Adrenal gland (tissue), 12 donors: ENCODE data around the gene TBC1D22A. TPM values are rescaled to one million over a fixed set of nuclear protein-coding genes. Genes with fewer than 3 reads are reported as not detected.
A peak's percentile ranks its signal among the peaks of the same experiment; 100 is the strongest.
"Not testable (repeated sequence)": the region's sequence is repeated elsewhere in the genome, so short reads cannot be mapped to it uniquely, and the experiment has no call there.

Source experiments
- DNase-seq, 7 donors: peaks; one replicate each; pipeline ENCODE4 v3.0.0-alpha.2; 2019 to 2020
- H3K27ac ChIP-seq, 5 donors: fragments of 200-600 bp; sonication (generic) in 4 of 5; 1 replicate in 3 of 5; 2 replicates in 2 of 5; pipeline versions ENCODE4 v1.5.1 to v1.8.0; 2016 to 2020; ENCODE audit warnings: mild to moderate bottlenecking in 1 of 5
- H3K27me3 ChIP-seq: fragments of 200-600 bp; 2 replicates; pipeline ENCODE4 v1.8.0; 2021
- H3K36me3 ChIP-seq, 2 donors: fragments of 200-600 bp; replicated peaks in 1 of 2; 1 replicate in 1 of 2; 2 replicates in 1 of 2; pipeline versions ENCODE4 v1.5.1 to v1.8.0; 2018 to 2022
- H3K4me1 ChIP-seq, 2 donors: fragments of 200-600 bp; replicated peaks in 1 of 2; 1 replicate in 1 of 2; 2 replicates in 1 of 2; pipeline versions ENCODE4 v1.5.1 to v1.8.0; 2018 to 2021
- H3K4me3 ChIP-seq, 4 donors: fragments of 200-600 bp; sonication (generic) in 3 of 4; one replicate each; pipeline ENCODE4 v1.5.1; 2016 to 2018
- H3K9me3 ChIP-seq, 3 donors: fragments of 200-600 bp; sonication (generic) in 1 of 3; replicated peaks in 1 of 3; 1 replicate in 2 of 3; 2 replicates in 1 of 3; pipeline versions ENCODE4 v1.5.1 to v1.8.0; 2016 to 2021
- POLR2A ChIP-seq, 2 donors: fragments of 450-650 bp; IDR thresholded peaks; one replicate each; pipeline ENCODE4 v1.6.1; 2017; ENCODE audit warnings: antibody characterized with exemption in 2 of 2, mild to moderate bottlenecking in 2 of 2, moderate library complexity in 1 of 2
- WGBS, 4 donors: extraction: QIAGEN DNeasy Blood & Tissue Kit in 2 of 4; methylation state at CpG; one replicate each; pipeline versions ENCODE4 v1.1.5 to v1.1.7; 2013 to 2017; 5-methylcytosine and 5-hydroxymethylcytosine counted together
- intact Hi-C, 2 donors: fragments of 100-400 bp; cut with DNase I; formaldehyde crosslinking; loops; one replicate each; pipeline versions ENCODE4 v1.14.1 to v1.15.0; 2022 to 2023
- polyA plus RNA-seq, 3 donors: library from polyadenylated mRNA; stranded (reverse); fragments of 200-250 nt in 2 of 3; fragments of 350-450 nt in 1 of 3; fragmentation: Illumina TruSeq in 1 of 3; extraction: RNeasy Lipid Tissue Mini Kit (QIAGEN cat#74804) in 1 of 3; gene quantifications; one replicate each; pipeline ENCODE4 v1.2.3, GENCODE V29; 2013 to 2014
- total RNA-seq, 9 donors: library from RNA; depleted of rRNA in 4 of 9; stranded (reverse); fragments of >200 nt in 4 of 9; fragments of 120-200 nt in 1 of 9; fragmentation: NEBNext Ultra II Directional in 1 of 9; extraction: Animal tissue kit (Norgen Biotek cat#: 25700) in 1 of 9; gene quantifications; one replicate each; pipeline versions ENCODE4 v1.1.0 to v1.2.4, GENCODE V29; 2013 to 2023
- TF ChIP-seq, protein P1 (sequence below), 6 experiments: fragments of 450-650 bp in 4 of 6; fragments of 200-600 bp in 2 of 6; sonication (generic) in 1 of 6; IDR thresholded peaks; 1 replicate in 5 of 6; 2 replicates in 1 of 6; pipeline versions ENCODE4 v1.5.1 to v1.8.0; 2016 to 2021; ENCODE audit warnings: antibody characterized with exemption in 6 of 6, mild to moderate bottlenecking in 2 of 6, moderate library complexity in 1 of 6
- donor health status: healthy with polysubstance abuse.
- donor health status: Bipolar disorder and iron deficiency.
- donor health status: DM: yes; HTN: yes; CAD: no.
- donor health status: DM: no; HTN: no; CAD: no.
- donor health status: DM: no; HTN: no; CAD: no.
- donor health status: DM: yes; HTN: yes; CAD: no.

TBC1D22A gene
- total and polyA plus RNA-seq, 12 donors: 11.5 to 44.2 (median 28.1) TPM

DNA sequence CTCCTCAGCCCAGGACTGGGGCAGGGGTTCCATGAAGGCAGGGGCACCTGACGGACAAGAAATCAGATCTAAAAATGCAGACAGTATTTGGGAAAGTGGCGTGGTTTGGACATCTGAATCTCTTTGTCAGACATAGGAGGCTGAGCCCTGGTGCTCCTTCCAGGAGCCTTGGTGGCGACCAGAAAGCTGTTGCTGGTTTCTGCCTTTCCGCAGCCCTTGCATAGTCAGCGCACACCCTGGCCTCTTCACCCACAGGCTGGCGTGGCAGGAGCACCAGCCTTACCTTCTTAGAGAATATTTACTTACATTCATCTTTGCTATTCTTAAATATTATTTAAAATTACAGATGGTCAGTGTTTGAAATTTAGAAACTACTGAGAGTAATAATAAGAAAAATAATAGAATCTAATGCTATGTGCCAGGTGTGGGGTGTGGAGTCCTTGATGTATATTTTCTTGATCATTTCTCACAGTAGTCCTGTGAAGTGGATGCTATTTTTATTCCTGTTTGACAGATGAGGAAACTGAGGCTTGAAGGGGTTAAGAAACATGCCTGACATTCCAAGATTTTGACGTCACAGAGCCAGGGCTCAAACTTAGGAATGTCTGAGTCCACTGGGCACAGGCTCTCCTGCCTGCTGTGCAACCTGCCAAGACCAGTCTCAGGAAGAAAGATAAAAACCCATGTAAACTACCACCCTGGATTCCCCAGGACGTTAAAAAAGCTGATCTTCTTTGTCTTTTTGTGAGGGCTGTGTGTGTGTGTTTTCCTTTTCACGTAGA is 51.6 kb downstream of the TBC1D22A start:
- WGBS, 4 donors: 76 to 92% (median 84%) methylated on average over 9 of the region's 9 CpGs
- DNase-seq: peak in 2 of 7 donors; percentile 19 to 52
- Histone ChIP-seq H3K27ac (no peak overlapping the region), H3K4me3 (no peak overlapping the region), H3K9me3 (no peaks in the 10 kb centered on the region), H3K36me3 (no peaks in the 10 kb centered on the region), H3K27me3 (no peaks in the 10 kb centered on the region), H3K4me1 (peaks cover 10 to 13% of the 10 kb centered on the region in 2 donors)
- TF ChIP-seq POLR2A (IDR thresholded peaks at IDR 0.05): no peak
- TF ChIP-seq, protein P1, sequence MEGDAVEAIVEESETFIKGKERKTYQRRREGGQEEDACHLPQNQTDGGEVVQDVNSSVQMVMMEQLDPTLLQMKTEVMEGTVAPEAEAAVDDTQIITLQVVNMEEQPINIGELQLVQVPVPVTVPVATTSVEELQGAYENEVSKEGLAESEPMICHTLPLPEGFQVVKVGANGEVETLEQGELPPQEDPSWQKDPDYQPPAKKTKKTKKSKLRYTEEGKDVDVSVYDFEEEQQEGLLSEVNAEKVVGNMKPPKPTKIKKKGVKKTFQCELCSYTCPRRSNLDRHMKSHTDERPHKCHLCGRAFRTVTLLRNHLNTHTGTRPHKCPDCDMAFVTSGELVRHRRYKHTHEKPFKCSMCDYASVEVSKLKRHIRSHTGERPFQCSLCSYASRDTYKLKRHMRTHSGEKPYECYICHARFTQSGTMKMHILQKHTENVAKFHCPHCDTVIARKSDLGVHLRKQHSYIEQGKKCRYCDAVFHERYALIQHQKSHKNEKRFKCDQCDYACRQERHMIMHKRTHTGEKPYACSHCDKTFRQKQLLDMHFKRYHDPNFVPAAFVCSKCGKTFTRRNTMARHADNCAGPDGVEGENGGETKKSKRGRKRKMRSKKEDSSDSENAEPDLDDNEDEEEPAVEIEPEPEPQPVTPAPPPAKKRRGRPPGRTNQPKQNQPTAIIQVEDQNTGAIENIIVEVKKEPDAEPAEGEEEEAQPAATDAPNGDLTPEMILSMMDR (IDR thresholded peaks at IDR 0.05): no peak
- intact Hi-C loops: no loop called here

DNA sequence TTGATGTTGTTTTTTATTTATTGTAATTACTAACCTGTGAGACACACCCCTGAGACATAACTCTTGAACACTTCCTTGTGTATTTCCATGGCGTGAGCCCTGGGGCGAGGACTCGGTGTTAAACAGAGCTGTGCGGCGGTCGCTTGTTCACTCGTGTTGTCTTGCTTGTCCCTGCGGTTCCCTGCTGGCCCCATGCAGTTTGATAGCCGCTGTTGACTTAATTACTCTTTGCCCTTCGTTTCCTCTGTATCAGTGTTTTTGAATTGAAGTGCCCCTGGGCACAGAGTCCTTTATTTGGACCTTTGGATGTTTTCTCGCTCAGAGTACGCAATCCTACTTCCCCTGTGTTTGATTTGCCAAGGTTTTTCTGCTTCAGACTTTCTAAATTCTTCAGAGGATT is 52.7 kb downstream of the TBC1D22A start:
- intact Hi-C loops: no loop called here
- Histone ChIP-seq H3K4me3 (no peak overlapping the region), H3K36me3 (no peaks in the 10 kb centered on the region), H3K9me3 (no peaks in the 10 kb centered on the region), H3K4me1 (peaks cover 10 to 13% of the 10 kb centered on the region in 2 donors), H3K27ac (no peak overlapping the region), H3K27me3 (no peaks in the 10 kb centered on the region)
- TF ChIP-seq, protein P1 (IDR thresholded peaks at IDR 0.05): no peak
- TF ChIP-seq POLR2A (IDR thresholded peaks at IDR 0.05): no peak
- peak in 1 of 7 donors; percentile 18 for DNase-seq
- 93 to 96% (median 95%) methylated on average over 11 to 12 of the region's 12 CpGs for WGBS, 4 donors

DNA sequence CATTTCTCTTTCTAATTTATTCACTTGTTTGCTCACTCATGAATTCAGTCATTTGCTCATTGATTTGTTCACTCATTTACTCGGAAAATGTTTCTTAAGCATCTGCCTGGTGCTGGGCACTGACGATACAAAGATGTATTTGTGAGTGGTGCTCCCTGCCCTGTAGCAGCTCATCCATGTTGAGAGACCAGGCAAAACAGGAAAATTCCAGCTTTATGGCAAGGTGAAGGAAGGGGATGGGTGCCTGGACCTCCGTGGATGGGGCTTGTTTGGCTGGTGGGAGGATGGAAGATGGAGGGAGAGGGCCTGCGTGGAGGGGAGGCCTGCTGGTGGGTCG is 53.1 kb downstream of the TBC1D22A start:
- WGBS, 4 donors: 93 to 96% (median 95%) methylated on average over 5 of the region's 5 CpGs
- no peak for TF ChIP-seq POLR2A (IDR thresholded peaks at IDR 0.05)
- TF ChIP-seq, protein P1 (IDR thresholded peaks at IDR 0.05): no peak

DNA sequence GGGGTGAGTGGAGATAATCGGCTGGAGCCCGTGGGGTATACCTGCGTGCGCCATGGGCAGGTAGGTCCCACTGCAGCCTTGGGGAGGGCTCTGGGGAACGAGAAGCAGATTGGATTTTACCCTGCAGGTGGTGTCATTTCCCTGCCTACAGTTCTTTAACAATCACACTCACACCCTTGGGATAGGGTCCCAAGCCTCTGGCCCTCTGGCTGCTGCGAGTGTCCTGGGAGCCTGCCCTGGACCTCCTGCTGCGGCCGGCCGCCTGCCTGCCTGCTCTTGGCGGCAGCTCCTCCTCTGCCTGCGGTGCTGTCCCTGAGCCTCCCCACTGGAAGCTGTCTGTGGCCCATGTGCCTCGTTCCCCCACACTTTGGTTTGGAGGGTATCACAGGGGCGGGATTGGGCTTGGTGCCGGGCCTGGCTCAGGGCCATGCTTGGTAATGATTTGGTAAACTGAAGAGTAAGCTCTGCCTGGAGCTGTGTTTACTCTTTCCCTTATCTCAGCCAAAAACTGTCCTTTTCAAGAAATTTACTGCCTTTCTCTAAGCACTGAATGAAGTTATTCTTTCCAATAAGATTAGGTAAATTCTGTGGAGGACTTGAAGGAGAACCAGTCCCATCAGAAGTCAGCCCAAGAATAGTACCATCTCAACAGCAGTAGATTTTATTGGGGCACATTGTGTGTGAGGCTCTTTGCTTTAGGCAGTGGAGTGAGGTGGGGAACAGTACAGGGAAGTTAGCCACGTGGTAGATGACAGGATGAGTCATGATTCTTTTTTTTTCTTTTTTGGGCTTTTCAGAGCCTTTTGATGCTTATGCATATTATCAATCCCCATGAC is 53.7 kb downstream of the TBC1D22A start:
- peak in 3 of 7 donors; percentile 18 to 52 (median 35) for DNase-seq
- 79 to 86% (median 83%) methylated on average over 8 to 15 of the region's 15 CpGs for WGBS, 4 donors
- Histone ChIP-seq H3K27me3 (no peaks in the 10 kb centered on the region), H3K4me1 (peaks cover 10 to 13% of the 10 kb centered on the region in 2 donors), H3K36me3 (no peaks in the 10 kb centered on the region), H3K4me3 (no peak overlapping the region), H3K9me3 (no peaks in the 10 kb centered on the region), H3K27ac (peak overlapping the region in 3 of 5 donors; percentile 27 to 61 (median 52))
- intact Hi-C loops: no loop called here
- no peak for TF ChIP-seq POLR2A (IDR thresholded peaks at IDR 0.05)
- TF ChIP-seq, protein P1 (IDR thresholded peaks at IDR 0.05): no peak

More for the DNA sequence above, 53.1 kb downstream of the TBC1D22A start:
- no peak for DNase-seq
- intact Hi-C loops: no loop called here
- Histone ChIP-seq H3K27me3 (no peaks in the 10 kb centered on the region), H3K27ac (no peak overlapping the region), H3K4me1 (peaks cover 10 to 13% of the 10 kb centered on the region in 2 donors), H3K9me3 (no peaks in the 10 kb centered on the region), H3K4me3 (no peak overlapping the region), H3K36me3 (no peaks in the 10 kb centered on the region)

DNA sequence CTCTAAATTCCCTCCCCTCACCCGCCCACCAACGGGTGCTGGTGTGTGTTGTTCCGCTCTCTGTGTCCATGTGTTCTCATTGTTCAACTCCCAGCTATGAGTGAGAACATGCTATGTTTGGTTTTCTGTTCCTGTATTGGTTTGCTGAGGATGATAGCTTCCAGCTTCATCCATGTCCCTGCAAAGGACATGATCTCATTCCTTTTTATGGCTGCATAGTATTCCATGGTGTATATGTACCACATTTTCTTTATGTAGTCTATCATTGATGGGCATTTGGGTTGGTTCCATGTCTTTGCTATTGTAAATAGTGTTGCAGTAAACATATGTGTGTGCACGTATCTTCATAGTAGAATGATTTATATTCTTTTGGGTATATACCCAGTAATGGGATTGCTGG is 54.9 kb downstream of the TBC1D22A start:
- peaks cover 10 to 13% of the 10 kb centered on the region in 2 donors for H3K4me1 ChIP-seq
- H3K27ac ChIP-seq, H3K27me3 ChIP-seq, DNase-seq, H3K9me3 ChIP-seq, intact Hi-C loops, H3K36me3 ChIP-seq, H3K4me3 ChIP-seq: not testable (repeated sequence)
- 77 to 98% (median 94%) methylated on average over 4 of the region's 4 CpGs for WGBS, 4 donors
